Natural killer cell (primary cell): Measurements from ENCODE around the gene TRIM47. TPM values are rescaled to one million over a fixed set of nuclear protein-coding genes. Genes with fewer than 3 reads are reported as not detected.

Experiments
- ATAC-seq, 3 donors: fragments of 150-1000 bp in 2 of 3; fragments of 200-7000 bp in 1 of 3; cut with Tn5 transposase; 1 replicate in 1 of 3; 2 replicates in 2 of 3; pipeline ENCODE4 v1.10.0; 2021; ENCODE audit warnings: mild to moderate bottlenecking in 2 of 3, moderate library complexity in 2 of 3
- DNase-seq, 2 donors: peaks; one replicate each; pipeline versions ENCODE4 v3.0.0 to v3.0.0-alpha.2; 2013 to 2021; ENCODE audit warnings: mixed read lengths in 1 of 2
- H3K27ac ChIP-seq: one replicate; pipeline ENCODE4 v1.5.1; 2013; ENCODE audit warnings: mild to moderate bottlenecking, low read length
- H3K27me3 ChIP-seq: one replicate; pipeline ENCODE4 v1.6.1; 2013; ENCODE audit warnings: low read length; ENCODE audit not compliant: control insufficient read depth, insufficient read depth
- H3K36me3 ChIP-seq: one replicate; pipeline ENCODE4 v1.6.1; 2013; ENCODE audit warnings: low read length; ENCODE audit not compliant: control insufficient read depth, insufficient read depth
- H3K4me1 ChIP-seq: one replicate; pipeline ENCODE4 v1.6.1; 2013; ENCODE audit warnings: low read length; ENCODE audit not compliant: control insufficient read depth, insufficient read depth
- H3K4me3 ChIP-seq: one replicate; pipeline ENCODE4 v1.5.1; 2013; ENCODE audit warnings: low read length
- H3K9me3 ChIP-seq: one replicate; pipeline ENCODE4 v1.6.1; 2013; ENCODE audit warnings: low read length; ENCODE audit not compliant: control insufficient read depth, insufficient read depth
- H3K27ac Mint-ChIP-seq, 2 donors: one replicate each; pipeline ENCODE4 v1.8.0; 2022; ENCODE audit warnings: mild to moderate bottlenecking in 2 of 2, mixed read lengths in 2 of 2, moderate library complexity in 1 of 2
- H3K27me3 Mint-ChIP-seq, 2 donors: one replicate each; pipeline ENCODE4 v1.8.0; 2022; ENCODE audit warnings: low read depth in 2 of 2, mixed read lengths in 2 of 2
- H3K36me3 Mint-ChIP-seq: one replicate; pipeline ENCODE4 v1.8.0; 2022; ENCODE audit warnings: mixed read lengths
- H3K4me1 Mint-ChIP-seq, 2 donors: one replicate each; pipeline ENCODE4 v1.8.0; 2022; ENCODE audit warnings: mixed read lengths in 2 of 2
- H3K4me3 Mint-ChIP-seq: one replicate; pipeline ENCODE4 v1.8.0; 2022; ENCODE audit warnings: mild to moderate bottlenecking, moderate library complexity, mixed read lengths
- H3K9me3 Mint-ChIP-seq, 2 donors: one replicate each; pipeline ENCODE4 v1.8.0; 2022; ENCODE audit warnings: mixed read lengths in 2 of 2
- CTCF ChIP-seq: fragments of 200-600 bp; IDR thresholded peaks from one replicate; pipeline ENCODE4 v1.8.0; 2022; ENCODE audit warnings: antibody characterized with exemption
- WGBS: methylation state at CpG from one replicate; pipeline ENCODE4 v1.1.7; 2013; ENCODE audit warnings: missing lambda C conversion rate; ENCODE audit not compliant: insufficient coverage; 5-methylcytosine and 5-hydroxymethylcytosine counted together
- intact Hi-C: fragments of 100-400 bp; cut with micrococcal nuclease; formaldehyde crosslinking; loops from one replicate; pipeline ENCODE4 v1.14.2; 2022
- total RNA-seq, 4 donors: library from RNA; stranded (reverse); fragments of 120-200 nt in 1 of 4; gene quantifications; one replicate each; pipeline versions ENCODE4 v1.2.3 to v1.2.4, GENCODE V29; 2013 to 2022

The TRIM47 gene
- total RNA-seq, 3 donors from 2014 or later (not counting 1 experiment from before 2014, with no cell fraction given) = 1.2 to 2.5 (median 2.0) TPM

DNA sequence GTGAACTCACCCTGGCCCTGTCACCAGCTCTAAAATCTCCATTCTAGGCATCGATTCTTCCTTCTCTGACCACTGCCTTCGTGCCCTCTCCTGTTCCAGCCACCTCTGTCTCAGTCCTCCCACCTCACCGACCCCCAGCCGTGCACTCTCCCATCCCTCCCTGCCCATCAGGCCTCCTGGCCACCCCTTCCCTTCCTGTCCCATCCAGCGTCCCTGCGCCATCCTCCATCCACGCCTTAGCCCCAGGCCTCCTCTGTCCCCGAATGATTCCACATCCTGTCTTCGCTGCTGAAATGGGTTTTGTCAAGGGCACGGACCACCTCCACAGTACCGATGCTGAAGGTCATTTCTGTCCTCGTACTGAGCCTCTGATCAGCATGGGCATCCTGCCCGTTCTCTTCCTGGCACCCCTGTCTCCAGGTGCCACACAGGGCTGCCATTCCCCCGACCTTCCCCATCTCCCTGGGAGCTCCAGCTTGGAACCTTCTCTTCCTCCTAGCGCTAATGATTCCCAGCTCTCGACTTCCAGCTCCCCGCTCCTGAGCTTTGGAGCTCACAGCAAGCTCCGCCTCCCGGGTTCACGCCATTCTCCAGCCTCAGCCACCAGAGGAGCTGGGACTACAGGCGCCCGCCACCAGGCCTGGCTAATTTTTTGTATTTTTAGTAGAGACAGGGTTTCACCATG, 15.8 kb upstream of the TRIM47 start:
- Mint-ChIP-seq H3K36me3 (no peaks in the 10 kb centered on the region), H3K4me1 (peaks cover 23 to 26% of the 10 kb centered on the region in 2 donors), H3K27ac (peak overlapping the region in 1 of 2 donors; percentile 78), H3K27me3 (no peaks in the 10 kb centered on the region), H3K4me3 (peak overlapping the region; percentile 45), H3K9me3 (no peaks in the 10 kb centered on the region)
- WGBS = 93% methylated on average over 22 of the region's 22 CpGs
- TF ChIP-seq CTCF = no peak
- Histone ChIP-seq H3K27me3 (no peaks in the 10 kb centered on the region), H3K4me3 (no peak overlapping the region), H3K9me3 (no peaks in the 10 kb centered on the region), H3K27ac (no peak overlapping the region), H3K36me3 (peaks cover 26% of the 10 kb centered on the region), H3K4me1 (peaks cover 24% of the 10 kb centered on the region)
- no peak for DNase-seq
- intact Hi-C loops = no loop called here
- no peak for ATAC-seq

- H3K27ac ChIP-seq = no peak overlapping the region
- H3K4me1 Mint-ChIP-seq = peaks cover 23 to 26% of the 10 kb centered on the region in 2 donors
- ATAC-seq (no peak), DNase-seq (no peak)
- peak overlapping the region; percentile 45 for H3K4me3 Mint-ChIP-seq
- H3K9me3 ChIP-seq = no peaks in the 10 kb centered on the region
- H3K4me3 ChIP-seq = no peak overlapping the region
- H3K9me3 Mint-ChIP-seq = no peaks in the 10 kb centered on the region
- no peaks in the 10 kb centered on the region for H3K36me3 Mint-ChIP-seq
- no peak for TF ChIP-seq CTCF
- H3K27me3 Mint-ChIP-seq = no peaks in the 10 kb centered on the region
- H3K27ac Mint-ChIP-seq = peak overlapping the region in 1 of 2 donors; percentile 78
- H3K4me1 ChIP-seq = peaks cover 24% of the 10 kb centered on the region
- 93% methylated on average over 18 of the region's 18 CpGs for WGBS
- intact Hi-C loops = no loop called here
- H3K27me3 ChIP-seq = no peaks in the 10 kb centered on the region
- peaks cover 19% of the 10 kb centered on the region for H3K36me3 ChIP-seq
These were observed 15.1 kb upstream of the TRIM47 start for GRCh38 chr17:75893305-75894048.

DNA sequence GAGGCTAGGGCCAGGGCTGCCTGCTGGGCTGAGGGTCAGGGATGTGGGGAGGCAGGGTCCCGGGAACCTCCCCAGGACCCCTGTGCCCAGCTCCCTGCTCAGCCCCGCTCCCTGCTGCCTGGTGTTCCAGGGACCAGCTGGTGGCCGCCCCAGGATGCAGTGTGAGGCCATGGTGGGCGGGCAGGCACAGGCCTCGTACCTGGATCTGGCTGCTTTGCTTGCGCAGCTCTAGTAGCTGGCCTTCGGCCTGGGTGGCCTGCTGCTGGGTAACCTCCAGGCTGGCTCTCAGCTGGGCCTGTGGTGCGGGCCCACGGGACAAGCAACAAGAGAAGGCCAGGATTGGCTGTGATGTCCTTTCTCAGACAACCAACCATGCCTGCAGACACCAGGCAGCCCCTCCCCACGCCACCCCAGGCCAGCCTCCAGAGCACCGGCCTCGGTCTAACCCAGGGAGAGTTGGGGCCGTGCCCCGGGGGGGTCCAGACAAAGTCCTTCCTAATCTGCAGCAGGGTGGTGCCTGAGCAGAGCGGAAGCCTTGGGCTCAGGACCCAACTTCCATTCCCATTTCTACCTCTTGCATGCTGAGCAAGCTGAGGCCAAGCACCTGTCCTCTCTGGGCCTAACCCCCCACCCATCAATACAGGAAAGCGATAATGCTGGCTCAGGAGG, 14.3 kb upstream of the TRIM47 start:
- no peaks in the 10 kb centered on the region for H3K9me3 Mint-ChIP-seq
- DNase-seq = no peak
- ATAC-seq = no peak
- no peak overlapping the region for H3K27ac Mint-ChIP-seq
- Histone ChIP-seq H3K9me3 (no peaks in the 10 kb centered on the region), H3K4me1 (peaks cover 24% of the 10 kb centered on the region), H3K4me3 (no peak overlapping the region), H3K27ac (no peak overlapping the region), H3K36me3 (peaks cover 16% of the 10 kb centered on the region), H3K27me3 (no peaks in the 10 kb centered on the region)
- peaks cover 23 to 26% of the 10 kb centered on the region in 2 donors for H3K4me1 Mint-ChIP-seq
- 93% methylated on average over 16 of the region's 16 CpGs for WGBS
- intact Hi-C loops = no loop called here
- no peak for TF ChIP-seq CTCF
- H3K27me3 Mint-ChIP-seq = no peaks in the 10 kb centered on the region
- no peaks in the 10 kb centered on the region for H3K36me3 Mint-ChIP-seq
- peak overlapping the region; percentile 21 for H3K4me3 Mint-ChIP-seq
